Left renal pelvis (tissue), 4 donors: ENCODE results near the gene HOXB3. TPM values are rescaled to one million over a fixed set of nuclear protein-coding genes. Genes with fewer than 3 reads are reported as not detected.
A peak's percentile ranks its signal among the peaks of the same experiment; 100 is the strongest.

Experiments
- DNase-seq, 4 donors: peaks; one replicate each; pipeline ENCODE4 v3.0.0-alpha.2; 2013; ENCODE audit warnings: low read depth in 4 of 4, low spot score in 3 of 4
- polyA plus RNA-seq, 4 donors: library from polyadenylated mRNA; unstranded; fragments of 120-200 nt; gene quantifications; one replicate each; pipeline ENCODE4 v1.2.1, GENCODE V29; 2013; ENCODE audit not compliant: insufficient read length in 4 of 4

The HOXB3 gene
- polyA plus RNA-seq: 100 to 1,000 TPM in 3 of 4 donors, 10 to 100 TPM in 1; 70.2 to 217 (median 153) TPM

GRCh38 chr17:48589831-48590606 is at the start of gene HOXB3:
TSS of gene HOXB3 (minus strand) at chr17:48590241. CDS start at chr17:48552474, 37,767 bp downstream.
- DNase-seq: peak in 3 of 4 donors; percentile 85 to 92 (median 86)

- DNase-seq: no peak
These were observed 49.1 kb upstream of the HOXB3 start for GRCh38 chr17:48639136-48639535.

GRCh38 chr17:48637323-48638260 is 47.6 kb upstream of the HOXB3 start:
- DNase-seq: no peak

- no peak for DNase-seq
These were observed 46.4 kb upstream of the HOXB3 start for GRCh38 chr17:48636177-48637018.

- DNase-seq: no peak
These were observed 44.6 kb upstream of the HOXB3 start for GRCh38 chr17:48634493-48635208.

GRCh38 chr17:48633266-48633677 is 43.2 kb upstream of the HOXB3 start:
- no peak for DNase-seq

GRCh38 chr17:48632579-48633265 is 42.7 kb upstream of the HOXB3 start:
- DNase-seq: no peak

GRCh38 chr17:48631693-48632578 is 41.9 kb upstream of the HOXB3 start:
- DNase-seq: no peak

- DNase-seq: no peak
These were observed 41.1 kb upstream of the HOXB3 start for GRCh38 chr17:48630925-48631692.

- DNase-seq: no peak
These were observed 40.2 kb upstream of the HOXB3 start for GRCh38 chr17:48630009-48630924.

- no peak for DNase-seq
These were observed 39.3 kb upstream of the HOXB3 start for GRCh38 chr17:48629411-48629759.

GRCh38 chr17:48628649-48629410 is 38.8 kb upstream of the HOXB3 start:
- DNase-seq: no peak

GRCh38 chr17:48627623-48628521 is 37.8 kb upstream of the HOXB3 start:
- DNase-seq: no peak

- DNase-seq: no peak
These were observed 37.1 kb upstream of the HOXB3 start for GRCh38 chr17:48627118-48627597.
